Skin epidermis (tissue), 12 donors: Measurements from ENCODE around the gene RBMS2.
"Not testable (repeated sequence)": the region's sequence is repeated elsewhere in the genome, so short reads cannot be mapped to it uniquely, and the experiment has no call there.

Experiments
- H3K27ac ChIP-seq, 21 experiments: fragments of 200-600 bp; sonication (generic) in 11 of 21; one replicate each; pipeline ENCODE4 v1.5.0; 2020; ENCODE audit warnings: mild to moderate bottlenecking in 3 of 21, inconsistent platforms in 2 of 21, moderate library complexity in 2 of 21
- H3K4me3 ChIP-seq, 7 experiments: fragments of 200-600 bp; sonication (generic) in 2 of 7; one replicate each; pipeline ENCODE4 v1.5.0; 2020; ENCODE audit warnings: inconsistent platforms in 2 of 7, mild to moderate bottlenecking in 2 of 7, moderate library complexity in 1 of 7

RBMS2 gene, protein sequence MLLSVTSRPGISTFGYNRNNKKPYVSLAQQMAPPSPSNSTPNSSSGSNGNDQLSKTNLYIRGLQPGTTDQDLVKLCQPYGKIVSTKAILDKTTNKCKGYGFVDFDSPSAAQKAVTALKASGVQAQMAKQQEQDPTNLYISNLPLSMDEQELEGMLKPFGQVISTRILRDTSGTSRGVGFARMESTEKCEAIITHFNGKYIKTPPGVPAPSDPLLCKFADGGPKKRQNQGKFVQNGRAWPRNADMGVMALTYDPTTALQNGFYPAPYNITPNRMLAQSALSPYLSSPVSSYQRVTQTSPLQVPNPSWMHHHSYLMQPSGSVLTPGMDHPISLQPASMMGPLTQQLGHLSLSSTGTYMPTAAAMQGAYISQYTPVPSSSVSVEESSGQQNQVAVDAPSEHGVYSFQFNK

DNA sequence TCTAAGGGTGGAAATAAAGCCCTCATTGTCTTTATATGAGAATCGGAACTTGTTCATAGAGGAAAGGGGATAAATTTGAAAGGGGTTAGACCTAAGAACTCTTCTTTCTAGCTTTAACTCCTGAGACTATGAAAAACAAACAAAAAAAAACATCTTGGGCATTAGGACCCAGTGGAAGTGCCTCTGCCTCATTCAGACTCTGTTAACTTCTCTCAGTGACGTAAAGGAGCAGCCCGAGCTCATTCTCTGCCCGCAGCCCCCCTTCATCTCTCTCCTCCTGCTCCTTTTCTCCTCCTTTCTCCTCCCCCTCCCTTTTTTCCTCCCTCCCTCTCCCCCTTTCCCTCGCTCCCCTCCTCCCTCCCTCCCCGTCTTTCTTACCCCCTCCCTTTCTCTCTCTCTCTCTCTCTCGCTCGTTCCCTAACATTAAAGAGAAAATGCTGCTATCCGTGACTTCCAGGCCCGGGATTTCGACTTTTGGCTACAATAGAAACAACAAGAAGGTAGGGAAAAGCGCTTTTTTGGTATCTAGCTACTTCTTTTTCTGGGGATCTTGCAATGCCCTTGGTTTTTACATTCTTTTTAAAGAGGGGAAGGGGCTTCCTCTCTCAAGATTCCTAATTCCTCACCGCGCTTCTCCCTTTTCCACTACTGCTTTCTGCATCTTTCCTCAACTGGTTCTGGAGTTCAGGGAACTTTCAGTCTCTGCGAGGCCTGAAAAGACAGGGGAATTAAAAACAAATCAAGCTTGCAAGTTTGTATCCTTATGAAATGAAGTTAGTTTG, at the start of gene RBMS2:
TSS of gene RBMS2 (plus strand) at position 231 of the 782 bp plus-strand sequence. CDS start at position 435, 204 bp downstream.
- Histone ChIP-seq H3K4me3 (peak within 1 kb of the TSS; percentile 29 to 49 (median 44)), H3K27ac (peak within 1 kb of the TSS; percentile 40 to 91 (median 79))

DNA sequence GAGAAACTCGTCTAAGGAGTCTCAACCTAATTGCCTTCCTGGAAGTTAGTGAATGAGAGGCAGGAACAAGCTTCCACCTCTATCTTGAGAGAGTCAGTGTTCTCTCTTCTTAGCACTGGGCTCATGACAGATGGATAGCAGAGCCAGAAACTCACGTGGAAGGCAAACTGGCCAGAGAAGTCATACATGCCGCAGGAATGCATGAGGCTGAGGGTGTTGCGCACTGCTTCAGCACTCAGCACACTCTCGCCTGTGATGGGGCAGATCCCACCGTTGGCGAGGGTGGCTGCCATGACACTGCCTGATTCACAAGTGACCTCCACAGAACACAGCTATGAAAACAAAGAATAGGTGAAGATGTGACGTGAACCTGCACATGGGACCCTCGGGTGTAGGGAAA, 47.2 kb upstream of the RBMS2 start:
- no peak overlapping the region for H3K27ac ChIP-seq
- H3K4me3 ChIP-seq = no peak overlapping the region

DNA sequence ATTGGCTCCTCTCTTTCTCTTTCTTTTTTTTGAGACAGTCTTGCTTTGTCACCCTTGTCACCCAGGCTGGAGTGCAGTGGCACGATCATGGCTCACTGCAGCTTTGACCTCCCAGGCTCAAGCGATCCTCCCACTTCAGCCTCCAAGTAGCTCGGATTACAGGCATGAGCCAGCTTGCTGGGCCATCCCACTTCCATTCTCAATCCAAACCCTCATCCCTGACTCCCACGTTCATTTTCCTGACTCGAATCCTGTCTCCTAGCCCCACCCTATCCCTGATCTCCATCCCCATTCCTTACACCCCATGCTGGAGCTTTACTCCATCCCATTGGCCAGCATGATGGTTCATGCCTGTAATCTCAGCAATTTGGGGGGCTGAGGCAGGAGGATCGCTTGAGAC, 45.5 kb upstream of the RBMS2 start:
- no peak overlapping the region for H3K27ac ChIP-seq

DNA sequence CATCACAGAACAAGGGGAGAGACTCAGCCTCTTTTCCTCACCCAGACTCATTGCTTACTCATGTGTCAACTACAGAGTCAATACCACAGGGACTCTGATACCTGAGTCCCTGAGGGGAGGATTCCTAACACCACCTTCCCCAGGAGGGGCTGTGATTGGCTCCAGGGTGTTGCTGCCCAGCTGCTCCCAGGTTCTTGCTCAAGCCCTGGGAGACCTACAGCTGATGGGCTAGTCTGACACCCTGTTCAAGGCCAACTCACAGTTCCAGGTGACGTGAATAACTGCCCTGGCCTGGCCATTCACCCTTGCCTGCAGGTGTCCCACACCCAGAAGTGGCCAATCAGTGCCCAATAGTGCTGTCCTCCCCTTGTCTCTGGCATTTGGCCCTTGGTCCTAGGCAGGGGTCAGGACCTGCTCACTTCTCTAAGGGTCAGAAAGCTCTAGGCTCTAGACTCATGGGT, 44.6 kb upstream of the RBMS2 start:
- H3K4me3 ChIP-seq = no peak overlapping the region
- no peak overlapping the region for H3K27ac ChIP-seq

More for the DNA sequence above, 45.5 kb upstream of the RBMS2 start:
- H3K4me3 ChIP-seq = no peak overlapping the region

DNA sequence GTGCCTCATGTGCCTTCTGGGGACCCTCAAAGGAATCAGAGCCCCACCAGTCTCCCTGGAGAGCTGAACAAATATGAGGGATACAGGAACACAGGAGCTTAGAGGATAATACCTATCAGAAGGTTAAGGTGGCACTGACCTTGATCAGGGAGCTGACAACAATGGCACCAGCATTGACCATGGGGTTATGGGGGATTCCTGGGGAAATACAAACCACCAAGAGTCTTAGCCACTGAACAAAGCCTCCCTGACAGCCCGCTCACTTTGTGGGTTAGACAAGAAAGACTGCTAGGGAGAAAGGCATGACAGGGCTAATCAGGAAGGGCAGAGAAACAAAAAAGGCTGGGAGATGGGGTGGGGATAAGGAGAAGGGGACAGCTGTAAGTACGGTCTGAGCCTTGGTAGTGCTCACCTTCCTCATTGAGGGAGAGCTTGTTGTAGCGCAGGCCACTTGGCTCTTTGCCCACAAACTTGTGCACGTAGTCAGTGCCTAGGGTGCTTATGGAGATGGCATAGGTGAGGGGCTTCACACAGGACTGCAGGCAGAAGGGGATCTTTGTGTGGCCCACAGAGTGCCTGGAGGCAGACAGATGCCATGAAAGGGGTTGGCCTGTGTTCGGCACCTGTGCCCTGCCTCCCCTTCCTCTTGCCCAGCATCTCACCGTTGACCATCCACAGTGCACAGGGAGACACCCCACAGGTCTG, 43.9 kb upstream of the RBMS2 start:
- no peak overlapping the region for H3K4me3 ChIP-seq
- H3K27ac ChIP-seq = no peak overlapping the region

DNA sequence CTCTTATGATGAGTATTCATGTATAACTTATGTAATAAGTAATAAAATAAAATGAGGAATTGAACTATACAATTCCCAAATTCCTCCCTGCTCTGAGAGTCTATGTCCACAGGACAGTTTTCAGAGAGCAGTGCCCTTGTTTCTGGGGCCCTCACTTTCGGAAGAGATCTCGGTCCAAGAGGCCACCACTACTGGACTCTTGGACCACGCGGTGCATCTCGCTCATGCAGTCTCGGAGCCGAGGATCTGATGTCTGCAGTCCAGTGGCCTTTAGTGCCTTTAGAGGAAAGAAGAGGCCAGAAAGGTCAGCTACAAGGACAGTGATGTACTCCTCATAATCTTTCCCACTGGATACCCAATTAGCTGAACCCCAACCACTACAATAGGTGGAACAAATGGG, 42.0 kb upstream of the RBMS2 start:
- no peak overlapping the region for H3K4me3 ChIP-seq
- H3K27ac ChIP-seq = no peak overlapping the region

DNA sequence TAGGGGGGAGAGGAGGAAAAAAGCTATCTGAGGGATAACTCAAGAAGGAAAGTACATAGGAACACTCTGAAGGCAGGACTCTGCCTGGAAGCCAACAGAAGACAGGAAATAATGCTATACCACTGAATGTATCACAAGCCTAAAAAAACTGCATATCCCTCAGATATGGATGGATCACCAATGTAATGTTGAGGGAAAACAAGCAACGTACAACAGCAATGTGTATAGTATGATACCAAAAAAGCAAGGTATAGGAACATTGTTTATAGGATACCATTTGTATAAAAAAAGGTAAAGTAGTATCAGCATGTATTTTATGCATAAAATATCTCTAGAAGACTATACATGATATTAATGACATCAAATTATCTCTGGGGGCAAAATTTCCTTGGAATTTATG, 37.1 kb upstream of the RBMS2 start:
- no peak overlapping the region for H3K4me3 ChIP-seq

DNA sequence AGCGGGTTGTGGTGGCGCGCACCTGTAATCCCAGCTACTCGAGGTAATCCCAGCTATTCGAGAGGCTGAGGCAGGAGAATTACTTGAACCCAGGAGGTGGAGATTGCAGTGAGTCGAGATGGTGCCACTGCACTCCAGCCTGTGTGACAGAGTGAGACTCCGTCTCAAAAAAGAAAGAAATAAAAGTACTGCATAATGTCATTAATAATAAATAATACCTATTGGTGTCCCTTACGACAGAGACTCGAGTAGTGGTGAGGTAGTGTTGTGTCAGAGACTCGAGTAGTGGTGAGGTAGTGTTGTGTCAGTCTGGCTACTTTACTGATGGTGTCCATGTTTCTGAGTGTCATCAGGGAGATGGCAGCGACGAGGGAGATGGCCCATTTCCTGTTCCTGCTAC, 34.9 kb upstream of the RBMS2 start:
- Histone ChIP-seq H3K4me3 (no peak overlapping the region), H3K27ac (no peak overlapping the region)

More for the DNA sequence above, 37.1 kb upstream of the RBMS2 start:
- no peak overlapping the region for H3K27ac ChIP-seq

DNA sequence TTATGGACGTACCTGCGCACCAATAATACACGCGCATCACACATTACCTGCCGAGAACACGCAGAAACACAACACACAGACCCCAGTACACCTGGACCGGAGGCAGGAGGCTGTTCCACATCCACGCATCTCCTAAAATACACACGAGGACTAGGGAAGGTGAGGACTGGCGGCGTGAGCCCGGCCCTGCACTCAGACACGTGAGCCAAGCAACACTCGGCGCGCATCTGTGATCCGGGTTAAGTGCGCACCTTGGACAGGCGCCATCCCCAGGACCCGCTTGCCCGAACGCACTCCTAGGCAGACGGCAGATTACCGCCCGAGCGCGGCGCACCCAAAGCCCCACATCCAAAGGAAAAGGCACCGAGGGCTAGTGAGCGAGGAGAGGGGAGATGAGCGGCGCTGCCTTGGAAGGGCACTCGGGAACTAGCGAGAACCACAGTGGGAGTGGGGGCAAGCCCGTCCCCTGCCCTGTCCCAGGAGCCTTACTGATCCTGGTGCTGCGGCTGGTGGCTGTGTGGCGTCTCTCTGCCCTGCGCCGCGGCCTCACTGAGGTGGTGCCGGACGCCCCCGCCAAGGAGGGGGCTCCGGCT, 34.1 kb upstream of the RBMS2 start:
- H3K27ac ChIP-seq = peak overlapping the region in 7 of 21 experiments; percentile 6 to 48 (median 29)

DNA sequence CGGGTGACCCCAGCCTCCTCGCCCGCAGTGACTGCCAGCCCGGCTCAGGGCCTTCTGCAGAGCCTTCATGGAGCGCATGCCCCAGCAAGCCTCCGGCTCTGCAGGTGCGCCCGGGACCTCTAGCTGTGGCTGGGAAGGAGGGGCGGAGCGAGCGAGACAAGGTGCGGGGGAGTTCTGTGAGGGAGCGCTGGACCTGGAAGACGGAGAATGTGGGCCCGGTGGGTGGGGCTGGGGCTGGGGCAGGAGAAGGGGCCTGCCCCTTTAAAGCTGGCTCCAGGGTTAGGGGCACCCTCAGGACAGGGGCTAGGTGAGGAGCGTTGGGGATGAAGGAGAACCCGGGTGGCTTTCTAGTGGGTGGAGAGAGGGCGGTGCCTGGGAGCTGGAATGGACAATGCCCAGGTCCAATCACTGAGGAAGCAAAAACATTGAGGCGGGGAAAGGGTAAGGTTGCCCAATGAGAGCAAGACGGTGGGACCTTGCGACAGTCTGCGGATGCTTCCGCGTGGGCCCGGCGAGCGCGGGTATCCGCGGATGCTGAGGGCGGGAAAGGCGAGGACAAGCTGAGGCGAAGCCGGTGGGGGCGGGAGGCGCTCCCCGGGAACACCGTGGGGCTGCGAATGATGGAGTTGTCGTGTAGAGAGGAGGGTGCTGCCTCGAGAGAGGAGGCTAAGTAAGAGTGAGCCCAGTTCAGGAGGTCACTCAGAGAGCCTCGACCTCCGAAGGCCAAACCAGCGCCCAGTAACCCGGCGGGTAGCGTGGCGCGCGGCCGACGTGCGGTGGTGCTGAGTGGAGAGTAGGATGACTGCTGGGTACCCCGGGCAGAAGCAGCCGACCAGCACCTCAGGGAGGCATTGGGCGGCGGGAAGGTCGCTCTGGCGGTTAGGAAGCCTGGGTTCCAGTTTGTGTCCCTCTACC, 33.3 kb upstream of the RBMS2 start, which contains the start of gene GLS2:
TSS of gene GLS2 (minus strand) at position 121 of the 915 bp plus-strand sequence. CDS start at position 78, 43 bp downstream.
- H3K27ac ChIP-seq = peak within 1 kb of the TSS in 7 of 21 experiments; percentile 6 to 48 (median 29)
- H3K4me3 ChIP-seq = peak within 1 kb of the TSS; percentile 37 to 71 (median 50)

More for the DNA sequence above, 34.1 kb upstream of the RBMS2 start:
- peak overlapping the region; percentile 37 to 71 (median 50) for H3K4me3 ChIP-seq

DNA sequence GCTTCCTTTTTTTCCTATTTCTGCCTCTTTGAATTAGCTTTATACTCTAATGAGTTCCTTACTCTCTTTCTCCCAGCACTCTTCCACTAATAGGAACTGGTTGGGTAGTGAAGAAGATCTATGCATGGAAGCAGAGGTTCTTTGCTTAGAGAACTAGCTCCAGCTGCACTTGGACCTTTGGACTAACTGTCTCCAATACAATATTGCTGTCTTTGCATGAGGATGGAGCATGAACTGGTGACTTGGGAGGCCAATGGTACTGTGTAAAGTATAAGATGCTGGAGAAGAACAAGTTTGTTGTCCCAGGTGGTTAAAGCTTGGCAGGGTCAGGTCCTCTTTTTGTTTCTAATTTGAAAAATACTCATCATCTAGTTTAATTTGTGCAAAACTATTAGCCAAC, 31.3 kb upstream of the RBMS2 start:
- Histone ChIP-seq H3K4me3 (no peak overlapping the region), H3K27ac (no peak overlapping the region)

DNA sequence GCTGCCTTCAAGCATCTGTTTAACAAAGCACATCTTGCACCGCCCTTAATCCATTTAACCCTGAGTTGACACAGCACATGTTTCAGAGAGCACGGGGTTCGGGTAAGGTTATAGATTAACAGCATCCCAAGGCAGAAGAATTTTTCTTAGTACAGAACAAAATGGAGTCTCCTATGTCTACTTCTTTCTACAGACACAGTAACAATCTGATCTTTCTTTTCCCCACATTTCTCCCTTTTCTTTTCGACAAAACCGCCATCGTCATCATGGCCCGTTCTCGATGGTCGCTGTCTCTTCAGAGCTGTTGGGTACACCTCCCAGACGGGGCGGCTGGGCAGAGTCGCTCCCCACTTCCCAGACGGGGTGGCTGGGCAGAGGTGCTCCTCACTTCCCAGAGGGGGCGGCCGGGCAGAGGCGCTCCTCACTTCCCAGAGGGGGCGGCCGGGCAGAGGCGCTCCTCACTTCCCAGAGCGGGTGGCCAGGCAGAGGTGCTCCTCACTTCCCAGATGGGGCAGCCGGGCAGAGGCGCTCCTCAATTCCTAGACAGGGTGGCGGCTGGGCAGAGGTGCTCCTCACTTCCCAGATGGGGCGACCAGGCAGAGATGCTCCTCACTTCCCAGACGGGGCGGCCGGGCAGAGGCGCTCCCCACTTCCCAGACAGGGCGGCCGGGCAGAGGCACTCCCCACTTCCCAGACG, 28.1 kb upstream of the RBMS2 start:
- H3K4me3 ChIP-seq, H3K27ac ChIP-seq: not testable (repeated sequence)

DNA sequence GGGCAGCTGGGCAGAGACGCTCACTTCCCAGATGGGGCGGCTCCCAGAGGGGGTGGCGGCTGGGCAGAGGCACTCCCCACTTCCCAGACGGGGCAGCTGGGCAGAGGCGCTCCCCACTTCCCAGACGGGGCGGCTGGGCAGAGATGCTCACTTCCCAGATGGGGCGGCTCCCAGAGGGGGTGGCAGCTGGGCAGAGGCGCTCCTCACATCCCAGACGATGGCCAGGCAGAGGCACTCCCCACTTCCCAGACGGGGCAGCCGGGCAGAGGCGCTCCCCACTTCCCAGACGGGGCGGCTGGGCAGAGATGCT, 27.6 kb upstream of the RBMS2 start:
- not testable (repeated sequence) for H3K4me3 ChIP-seq, H3K27ac ChIP-seq

DNA sequence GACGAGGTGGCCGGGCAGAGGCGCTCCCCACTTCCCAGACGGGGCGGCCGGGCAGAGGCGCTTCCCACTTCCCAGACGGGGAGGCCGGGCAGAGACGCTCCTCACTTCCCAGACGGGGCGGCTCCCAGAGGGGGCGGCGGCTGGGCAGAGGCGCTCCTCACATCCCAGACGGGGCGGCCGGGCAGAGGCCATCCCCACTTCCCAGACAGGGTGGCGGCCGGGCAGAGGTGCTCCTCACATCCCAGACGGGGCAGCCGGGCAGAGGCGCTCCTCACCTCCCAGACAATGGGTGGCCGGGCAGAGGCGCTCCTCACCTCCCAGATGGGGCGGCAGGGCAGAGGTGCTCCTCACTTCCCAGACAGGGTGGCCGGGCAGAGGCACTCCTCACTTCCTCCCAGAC, 27.1 kb upstream of the RBMS2 start:
- H3K27ac ChIP-seq, H3K4me3 ChIP-seq: not testable (repeated sequence)

DNA sequence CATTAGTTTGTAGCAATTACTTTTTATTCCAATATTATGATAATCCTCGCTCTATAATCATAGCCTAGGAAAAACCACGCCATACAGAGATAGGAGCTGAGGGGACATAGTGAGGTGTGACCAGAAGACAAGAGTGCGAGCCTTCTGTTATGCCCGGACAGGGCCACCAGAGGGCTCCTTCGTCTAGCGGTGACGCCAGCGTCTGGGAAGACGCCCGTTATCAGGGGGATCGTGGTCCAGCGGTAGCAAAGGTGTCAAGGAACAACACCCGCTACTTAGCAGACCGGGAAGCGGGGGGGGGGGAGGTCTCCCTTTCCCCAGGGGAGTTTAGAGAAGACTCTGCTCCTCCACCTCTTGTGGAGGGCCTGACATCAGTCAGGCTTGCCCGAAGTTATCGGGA, 24.9 kb upstream of the RBMS2 start:
- H3K4me3 ChIP-seq, H3K27ac ChIP-seq: not testable (repeated sequence)

DNA sequence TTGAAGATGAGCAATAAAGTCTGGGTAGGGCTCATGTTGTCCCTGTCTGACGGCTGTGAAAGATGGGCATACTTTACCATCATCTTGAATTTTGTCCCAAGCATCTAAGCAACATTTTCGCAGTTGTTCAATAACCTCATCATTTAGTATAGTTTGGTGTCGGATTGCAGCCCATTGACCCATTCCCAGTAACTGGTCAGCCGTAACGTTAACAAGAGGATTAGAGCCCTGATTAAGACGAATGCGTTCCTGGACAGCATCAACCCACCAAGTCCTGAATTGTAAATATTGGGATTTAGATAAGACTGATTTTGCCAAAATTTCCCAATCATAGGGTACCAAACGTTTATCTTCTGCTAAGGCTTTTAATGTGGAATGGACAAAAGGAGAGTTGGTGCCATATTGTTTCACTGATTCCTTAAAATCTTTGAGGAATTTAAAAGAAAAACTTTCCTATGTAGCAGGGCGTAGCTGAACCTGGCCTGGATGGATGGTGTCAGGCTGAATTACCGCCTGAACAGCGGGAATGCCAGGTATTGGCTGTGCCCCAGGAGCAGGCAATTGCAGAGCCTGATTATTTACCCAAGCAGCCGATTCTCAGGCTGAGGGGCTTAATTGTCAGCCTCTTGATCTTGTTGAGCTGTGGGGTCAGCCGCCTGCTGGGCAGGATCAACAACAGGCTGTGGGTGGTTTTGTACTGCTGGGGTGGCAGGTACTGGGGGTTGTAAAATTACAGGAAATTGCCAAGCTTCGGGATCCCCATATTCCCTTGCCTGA, 23.3 kb upstream of the RBMS2 start:
- not testable (repeated sequence) for H3K27ac ChIP-seq, H3K4me3 ChIP-seq

DNA sequence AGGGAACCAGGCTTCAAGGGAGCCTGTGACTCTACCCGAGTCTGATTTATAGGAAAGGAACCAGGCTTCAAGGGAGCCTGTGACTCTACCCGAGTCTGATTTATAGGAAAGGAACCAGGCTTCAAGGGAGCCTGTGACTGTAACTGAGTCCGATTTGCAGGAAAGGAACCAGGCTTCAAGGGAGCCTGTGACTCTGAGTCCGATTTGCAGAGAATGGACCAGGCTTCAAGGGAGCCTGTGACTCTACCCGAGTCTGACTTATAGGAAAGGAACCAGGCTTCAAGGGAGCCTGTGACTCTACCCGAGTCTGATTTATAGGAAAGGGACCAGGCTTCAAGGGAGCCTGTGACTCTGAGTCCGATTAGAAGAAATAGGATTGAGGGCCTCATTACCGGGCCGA, 22.2 kb upstream of the RBMS2 start:
- not testable (repeated sequence) for H3K4me3 ChIP-seq, H3K27ac ChIP-seq
